Natural killer cell (primary cell): ENCODE results near the gene ARHGAP32. TPM values are rescaled to one million over a fixed set of nuclear protein-coding genes. Genes with fewer than 3 reads are reported as not detected.

Experiments
- ATAC-seq, 3 donors: fragments of 150-1000 bp in 2 of 3; fragments of 200-7000 bp in 1 of 3; cut with Tn5 transposase; 1 replicate in 1 of 3; 2 replicates in 2 of 3; pipeline ENCODE4 v1.10.0; 2021; ENCODE audit warnings: mild to moderate bottlenecking in 2 of 3, moderate library complexity in 2 of 3
- DNase-seq, 2 donors: peaks; one replicate each; pipeline versions ENCODE4 v3.0.0 to v3.0.0-alpha.2; 2013 to 2021; ENCODE audit warnings: mixed read lengths in 1 of 2
- H3K27ac ChIP-seq: one replicate; pipeline ENCODE4 v1.5.1; 2013; ENCODE audit warnings: mild to moderate bottlenecking, low read length
- H3K27me3 ChIP-seq: one replicate; pipeline ENCODE4 v1.6.1; 2013; ENCODE audit warnings: low read length; ENCODE audit not compliant: control insufficient read depth, insufficient read depth
- H3K36me3 ChIP-seq: one replicate; pipeline ENCODE4 v1.6.1; 2013; ENCODE audit warnings: low read length; ENCODE audit not compliant: control insufficient read depth, insufficient read depth
- H3K4me1 ChIP-seq: one replicate; pipeline ENCODE4 v1.6.1; 2013; ENCODE audit warnings: low read length; ENCODE audit not compliant: control insufficient read depth, insufficient read depth
- H3K4me3 ChIP-seq: one replicate; pipeline ENCODE4 v1.5.1; 2013; ENCODE audit warnings: low read length
- H3K9me3 ChIP-seq: one replicate; pipeline ENCODE4 v1.6.1; 2013; ENCODE audit warnings: low read length; ENCODE audit not compliant: control insufficient read depth, insufficient read depth
- H3K27ac Mint-ChIP-seq, 2 donors: one replicate each; pipeline ENCODE4 v1.8.0; 2022; ENCODE audit warnings: mild to moderate bottlenecking in 2 of 2, mixed read lengths in 2 of 2, moderate library complexity in 1 of 2
- H3K27me3 Mint-ChIP-seq, 2 donors: one replicate each; pipeline ENCODE4 v1.8.0; 2022; ENCODE audit warnings: low read depth in 2 of 2, mixed read lengths in 2 of 2
- H3K36me3 Mint-ChIP-seq: one replicate; pipeline ENCODE4 v1.8.0; 2022; ENCODE audit warnings: mixed read lengths
- H3K4me1 Mint-ChIP-seq, 2 donors: one replicate each; pipeline ENCODE4 v1.8.0; 2022; ENCODE audit warnings: mixed read lengths in 2 of 2
- H3K4me3 Mint-ChIP-seq: one replicate; pipeline ENCODE4 v1.8.0; 2022; ENCODE audit warnings: mild to moderate bottlenecking, moderate library complexity, mixed read lengths
- H3K9me3 Mint-ChIP-seq, 2 donors: one replicate each; pipeline ENCODE4 v1.8.0; 2022; ENCODE audit warnings: mixed read lengths in 2 of 2
- CTCF ChIP-seq: fragments of 200-600 bp; IDR thresholded peaks from one replicate; pipeline ENCODE4 v1.8.0; 2022; ENCODE audit warnings: antibody characterized with exemption
- WGBS: methylation state at CpG from one replicate; pipeline ENCODE4 v1.1.7; 2013; ENCODE audit warnings: missing lambda C conversion rate; ENCODE audit not compliant: insufficient coverage; 5-methylcytosine and 5-hydroxymethylcytosine counted together
- intact Hi-C: fragments of 100-400 bp; cut with micrococcal nuclease; formaldehyde crosslinking; loops from one replicate; pipeline ENCODE4 v1.14.2; 2022
- total RNA-seq, 4 donors: library from RNA; stranded (reverse); fragments of 120-200 nt in 1 of 4; gene quantifications; one replicate each; pipeline versions ENCODE4 v1.2.3 to v1.2.4, GENCODE V29; 2013 to 2022

The ARHGAP32 gene
- total RNA-seq, 3 donors from 2014 or later (not counting 1 experiment from before 2014, with no cell fraction given) = 2.5 to 4.6 (median 2.7) TPM

GRCh38 chr11:128939591-128939990, 252.5 kb downstream of the ARHGAP32 start:
- 95% methylated on average over 11 of the region's 11 CpGs for WGBS
- intact Hi-C loops = no loop called here

GRCh38 chr11:128938156-128938885, 253.8 kb downstream of the ARHGAP32 start:
- TF ChIP-seq CTCF = no peak
- H3K27me3 ChIP-seq = no peaks in the 10 kb centered on the region
- no peaks in the 10 kb centered on the region for H3K9me3 ChIP-seq
- H3K27ac ChIP-seq = no peak overlapping the region
- H3K27me3 Mint-ChIP-seq = peaks cover 2 to 4% of the 10 kb centered on the region in 2 donors
- H3K36me3 Mint-ChIP-seq = no peaks in the 10 kb centered on the region
- H3K4me1 ChIP-seq = no peaks in the 10 kb centered on the region
- 87% methylated on average over 16 of the region's 16 CpGs for WGBS
- no peak overlapping the region for H3K4me3 ChIP-seq
- DNase-seq (no peak), ATAC-seq (no peak)
- H3K4me3 Mint-ChIP-seq = no peak overlapping the region
- no peaks in the 10 kb centered on the region for H3K4me1 Mint-ChIP-seq
- H3K36me3 ChIP-seq = no peaks in the 10 kb centered on the region
- H3K27ac Mint-ChIP-seq = no peak overlapping the region
- H3K9me3 Mint-ChIP-seq = no peaks in the 10 kb centered on the region
- intact Hi-C loops = no loop called here

More at GRCh38 chr11:128939591-128939990, 252.5 kb downstream of the ARHGAP32 start:
- Histone ChIP-seq H3K4me3 (no peak overlapping the region), H3K27me3 (no peaks in the 10 kb centered on the region), H3K27ac (no peak overlapping the region), H3K4me1 (no peaks in the 10 kb centered on the region), H3K36me3 (no peaks in the 10 kb centered on the region), H3K9me3 (no peaks in the 10 kb centered on the region)
- Mint-ChIP-seq H3K4me1 (no peaks in the 10 kb centered on the region), H3K27ac (no peak overlapping the region), H3K9me3 (no peaks in the 10 kb centered on the region), H3K4me3 (no peak overlapping the region), H3K27me3 (peaks cover 4 to 9% of the 10 kb centered on the region in 2 donors), H3K36me3 (no peaks in the 10 kb centered on the region)
- ATAC-seq (no peak), DNase-seq (no peak)
- TF ChIP-seq CTCF = no peak

- WGBS = 90% methylated on average over 9 of the region's 9 CpGs
These were observed 254.6 kb downstream of the ARHGAP32 start for GRCh38 chr11:128937480-128937879.

More at GRCh38 chr11:128937480-128937879, 254.6 kb downstream of the ARHGAP32 start:
- Histone ChIP-seq H3K36me3 (no peaks in the 10 kb centered on the region), H3K4me3 (no peak overlapping the region), H3K9me3 (no peaks in the 10 kb centered on the region), H3K27ac (no peak overlapping the region), H3K4me1 (no peaks in the 10 kb centered on the region), H3K27me3 (no peaks in the 10 kb centered on the region)
- H3K4me3 Mint-ChIP-seq = no peak overlapping the region
- DNase-seq (no peak), ATAC-seq (no peak)
- TF ChIP-seq CTCF = no peak
- H3K36me3 Mint-ChIP-seq = no peaks in the 10 kb centered on the region
- no peaks in the 10 kb centered on the region for H3K4me1 Mint-ChIP-seq
- peaks cover 0 to 4% of the 10 kb centered on the region in 2 donors for H3K27me3 Mint-ChIP-seq
- no peak overlapping the region for H3K27ac Mint-ChIP-seq
- intact Hi-C loops = no loop called here
- no peaks in the 10 kb centered on the region for H3K9me3 Mint-ChIP-seq
